Measurements from ENCODE around the gene VRK1.

Gene VRK1

GRCh38 chr14:96817750-96818666 is 20.8 kb downstream of the VRK1 start:
- Histone ChIP-seq H3K4me3 (ENCODE audit: low read depth in 1 of 2, low read length in 2 of 2) (no peak overlapping the region), H3K9ac (ENCODE audit: low read depth in 1 of 2, low read length in 2 of 2) (no peak overlapping the region), H3K4me1 (ENCODE audit: control insufficient read depth in 1 of 2, insufficient read depth in 2 of 2, low read length in 2 of 2) (no peaks in the 10 kb centered on the region), H3K27ac (ENCODE audit: low read depth, low read length) (no peak overlapping the region), H3K36me3 (ENCODE audit: control insufficient read depth in 1 of 2, insufficient read depth in 2 of 2, low read length in 2 of 2) (no peaks in the 10 kb centered on the region), H3K27me3 (ENCODE audit: control insufficient read depth in 1 of 2, insufficient read depth in 2 of 2, low read length in 2 of 2) (no peaks in the 10 kb centered on the region), H3K9me3 (ENCODE audit: control insufficient read depth in 1 of 2, low read length in 2 of 2) (no peaks in the 10 kb centered on the region)

DNA sequence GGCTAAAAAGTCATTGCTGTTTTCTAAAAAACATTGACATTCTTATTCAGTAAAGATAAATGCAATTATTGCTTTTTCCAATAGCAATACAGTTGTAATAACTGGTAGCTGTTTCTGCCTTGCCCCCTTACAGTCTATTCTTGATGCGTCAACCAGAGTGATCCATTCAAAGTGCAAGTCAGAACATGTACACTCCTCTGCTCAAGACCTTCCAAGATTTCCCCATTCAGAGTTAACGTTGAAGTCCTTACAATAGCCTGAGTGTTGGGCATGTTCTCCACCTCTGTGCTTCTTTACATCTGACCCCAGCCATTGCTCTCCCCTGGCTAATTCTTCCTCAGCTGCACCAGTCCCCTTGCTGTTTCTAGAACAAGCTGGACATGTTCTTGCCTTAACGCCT is 24.3 kb downstream of the VRK1 start:
- H3K4me3 ChIP-seq (ENCODE audit: low read depth in 1 of 2, low read length in 2 of 2): no peak overlapping the region
- H3K4me1 ChIP-seq (ENCODE audit: control insufficient read depth in 1 of 2, insufficient read depth in 2 of 2, low read length in 2 of 2): no peaks in the 10 kb centered on the region
- H3K27ac ChIP-seq (ENCODE audit: low read depth, low read length): no peak overlapping the region
- no peaks in the 10 kb centered on the region for H3K36me3 ChIP-seq (ENCODE audit: control insufficient read depth in 1 of 2, insufficient read depth in 2 of 2, low read length in 2 of 2)
- no peak overlapping the region for H3K9ac ChIP-seq (ENCODE audit: low read depth in 1 of 2, low read length in 2 of 2)
- H3K9me3 ChIP-seq (ENCODE audit: control insufficient read depth in 1 of 2, low read length in 2 of 2): peaks cover 0 to 2% of the 10 kb centered on the region in 2 donors
- H3K27me3 ChIP-seq (ENCODE audit: control insufficient read depth in 1 of 2, insufficient read depth in 2 of 2, low read length in 2 of 2): no peaks in the 10 kb centered on the region

GRCh38 chr14:96823652-96824051 is 26.5 kb downstream of the VRK1 start:
- H3K4me3 ChIP-seq (ENCODE audit: low read depth in 1 of 2, low read length in 2 of 2): no peak overlapping the region
- H3K9me3 ChIP-seq (ENCODE audit: control insufficient read depth in 1 of 2, low read length in 2 of 2): peaks cover 0 to 2% of the 10 kb centered on the region in 2 donors
- H3K27ac ChIP-seq (ENCODE audit: low read depth, low read length): no peak overlapping the region
- no peaks in the 10 kb centered on the region for H3K27me3 ChIP-seq (ENCODE audit: control insufficient read depth in 1 of 2, insufficient read depth in 2 of 2, low read length in 2 of 2)
- peaks cover 0 to 6% of the 10 kb centered on the region in 2 donors for H3K4me1 ChIP-seq (ENCODE audit: control insufficient read depth in 1 of 2, insufficient read depth in 2 of 2, low read length in 2 of 2)
- no peaks in the 10 kb centered on the region for H3K36me3 ChIP-seq (ENCODE audit: control insufficient read depth in 1 of 2, insufficient read depth in 2 of 2, low read length in 2 of 2)
- no peak overlapping the region for H3K9ac ChIP-seq (ENCODE audit: low read depth in 1 of 2, low read length in 2 of 2)

DNA sequence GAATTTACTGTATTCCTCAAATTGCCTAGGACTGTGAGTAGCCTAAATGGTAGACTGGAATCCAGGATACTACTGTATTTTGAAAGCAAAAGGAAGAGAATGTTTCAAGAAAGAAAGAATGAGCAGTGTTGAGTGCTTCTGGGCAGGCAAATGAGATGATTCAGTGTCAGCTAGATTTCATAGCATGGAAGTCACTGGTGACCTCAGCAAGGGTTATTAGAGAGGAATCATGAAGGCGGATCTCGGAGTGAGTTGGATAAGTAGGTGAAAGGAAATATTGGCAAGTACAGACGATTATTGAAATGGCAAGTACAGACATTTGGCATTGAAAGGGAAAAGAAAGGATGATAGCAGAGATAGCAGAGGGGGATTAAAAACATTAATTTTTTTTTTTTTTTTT is 27.1 kb downstream of the VRK1 start:
- no peak overlapping the region for H3K27ac ChIP-seq (ENCODE audit: low read depth, low read length)
- H3K4me3 ChIP-seq (ENCODE audit: low read depth in 1 of 2, low read length in 2 of 2): no peak overlapping the region
- H3K9ac ChIP-seq (ENCODE audit: low read depth in 1 of 2, low read length in 2 of 2): no peak overlapping the region

DNA sequence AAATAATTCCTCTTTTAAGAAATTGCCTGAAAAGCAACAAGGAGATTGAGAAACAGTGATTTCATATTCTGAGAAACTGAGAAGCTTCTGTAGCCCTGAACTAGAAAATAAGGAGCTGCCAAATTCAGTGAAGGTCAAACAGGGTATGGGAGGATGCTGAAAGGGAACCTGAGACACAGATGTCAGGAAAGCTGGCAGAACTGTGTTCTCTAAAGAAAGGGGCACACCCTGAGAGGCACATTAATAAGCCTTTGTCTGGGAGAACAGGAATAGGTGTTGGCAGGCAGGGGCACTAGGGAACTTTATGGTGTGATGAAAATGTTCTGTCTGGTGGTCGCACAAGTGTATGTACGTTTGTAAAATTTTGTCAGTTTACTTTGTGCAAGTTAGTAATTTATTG is 29.6 kb downstream of the VRK1 start:
- Histone ChIP-seq H3K36me3 (ENCODE audit: control insufficient read depth in 1 of 2, insufficient read depth in 2 of 2, low read length in 2 of 2) (no peaks in the 10 kb centered on the region), H3K4me3 (ENCODE audit: low read depth in 1 of 2, low read length in 2 of 2) (no peak overlapping the region), H3K27ac (ENCODE audit: low read depth, low read length) (no peak overlapping the region), H3K4me1 (ENCODE audit: control insufficient read depth in 1 of 2, insufficient read depth in 2 of 2, low read length in 2 of 2) (peaks cover 0 to 6% of the 10 kb centered on the region in 2 donors), H3K27me3 (ENCODE audit: control insufficient read depth in 1 of 2, insufficient read depth in 2 of 2, low read length in 2 of 2) (no peaks in the 10 kb centered on the region), H3K9ac (ENCODE audit: low read depth in 1 of 2, low read length in 2 of 2) (no peak overlapping the region), H3K9me3 (ENCODE audit: control insufficient read depth in 1 of 2, low read length in 2 of 2) (peaks cover 2 to 5% of the 10 kb centered on the region in 2 donors)

More for the DNA sequence above, 27.1 kb downstream of the VRK1 start:
- no peaks in the 10 kb centered on the region for H3K36me3 ChIP-seq (ENCODE audit: control insufficient read depth in 1 of 2, insufficient read depth in 2 of 2, low read length in 2 of 2)
- peaks cover 2% of the 10 kb centered on the region in 2 donors for H3K9me3 ChIP-seq (ENCODE audit: control insufficient read depth in 1 of 2, low read length in 2 of 2)
- no peaks in the 10 kb centered on the region for H3K27me3 ChIP-seq (ENCODE audit: control insufficient read depth in 1 of 2, insufficient read depth in 2 of 2, low read length in 2 of 2)
- H3K4me1 ChIP-seq (ENCODE audit: control insufficient read depth in 1 of 2, insufficient read depth in 2 of 2, low read length in 2 of 2): peaks cover 0 to 6% of the 10 kb centered on the region in 2 donors

DNA sequence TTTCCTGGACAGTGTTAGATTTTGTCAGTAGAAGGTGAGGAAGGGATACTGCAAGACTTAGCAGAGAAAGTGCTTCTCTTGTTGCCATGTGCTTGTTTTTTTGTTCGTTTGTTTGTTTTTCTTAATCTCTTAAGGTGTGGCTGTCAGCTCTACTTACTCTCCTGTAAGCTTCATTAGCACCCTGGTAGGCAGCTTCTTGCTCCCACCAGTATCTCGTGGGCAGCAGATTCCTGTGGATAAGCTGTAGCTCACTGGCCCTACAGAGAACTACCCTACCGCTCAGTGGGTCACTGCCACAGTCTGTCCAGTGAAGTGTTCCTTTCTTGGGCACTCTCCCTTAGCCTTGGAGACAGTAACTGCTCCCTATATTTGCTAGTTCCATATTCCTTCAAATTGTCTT is 30.1 kb downstream of the VRK1 start:
- H3K9me3 ChIP-seq (ENCODE audit: control insufficient read depth in 1 of 2, low read length in 2 of 2): peaks cover 2 to 5% of the 10 kb centered on the region in 2 donors
- no peak overlapping the region for H3K9ac ChIP-seq (ENCODE audit: low read depth in 1 of 2, low read length in 2 of 2)
- no peaks in the 10 kb centered on the region for H3K36me3 ChIP-seq (ENCODE audit: control insufficient read depth in 1 of 2, insufficient read depth in 2 of 2, low read length in 2 of 2)
- no peak overlapping the region for H3K4me3 ChIP-seq (ENCODE audit: low read depth in 1 of 2, low read length in 2 of 2)
- no peak overlapping the region for H3K27ac ChIP-seq (ENCODE audit: low read depth, low read length)
- peaks cover 0 to 6% of the 10 kb centered on the region in 2 donors for H3K4me1 ChIP-seq (ENCODE audit: control insufficient read depth in 1 of 2, insufficient read depth in 2 of 2, low read length in 2 of 2)
- no peaks in the 10 kb centered on the region for H3K27me3 ChIP-seq (ENCODE audit: control insufficient read depth in 1 of 2, insufficient read depth in 2 of 2, low read length in 2 of 2)

GRCh38 chr14:96829791-96830190 is 32.6 kb downstream of the VRK1 start:
- Histone ChIP-seq H3K9me3 (ENCODE audit: control insufficient read depth in 1 of 2, low read length in 2 of 2) (peaks cover 0 to 5% of the 10 kb centered on the region in 2 donors), H3K36me3 (ENCODE audit: control insufficient read depth in 1 of 2, insufficient read depth in 2 of 2, low read length in 2 of 2) (no peaks in the 10 kb centered on the region), H3K27ac (ENCODE audit: low read depth, low read length) (no peak overlapping the region), H3K4me3 (ENCODE audit: low read depth in 1 of 2, low read length in 2 of 2) (no peak overlapping the region), H3K4me1 (ENCODE audit: control insufficient read depth in 1 of 2, insufficient read depth in 2 of 2, low read length in 2 of 2) (peaks cover 0 to 6% of the 10 kb centered on the region in 2 donors), H3K9ac (ENCODE audit: low read depth in 1 of 2, low read length in 2 of 2) (no peak overlapping the region), H3K27me3 (ENCODE audit: control insufficient read depth in 1 of 2, insufficient read depth in 2 of 2, low read length in 2 of 2) (no peaks in the 10 kb centered on the region)

GRCh38 chr14:96830946-96831345 is 33.8 kb downstream of the VRK1 start:
- H3K4me1 ChIP-seq (ENCODE audit: control insufficient read depth in 1 of 2, insufficient read depth in 2 of 2, low read length in 2 of 2): peaks cover 0 to 6% of the 10 kb centered on the region in 2 donors
- H3K9ac ChIP-seq (ENCODE audit: low read depth in 1 of 2, low read length in 2 of 2): no peak overlapping the region

GRCh38 chr14:96832351-96832750 is 35.2 kb downstream of the VRK1 start:
- Histone ChIP-seq H3K27ac (ENCODE audit: low read depth, low read length) (no peak overlapping the region), H3K9ac (ENCODE audit: low read depth in 1 of 2, low read length in 2 of 2) (no peak overlapping the region), H3K36me3 (ENCODE audit: control insufficient read depth in 1 of 2, insufficient read depth in 2 of 2, low read length in 2 of 2) (peaks cover 0 to 5% of the 10 kb centered on the region in 2 donors), H3K9me3 (ENCODE audit: control insufficient read depth in 1 of 2, low read length in 2 of 2) (peaks cover 0 to 5% of the 10 kb centered on the region in 2 donors), H3K4me3 (ENCODE audit: low read depth in 1 of 2, low read length in 2 of 2) (no peak overlapping the region), H3K27me3 (ENCODE audit: control insufficient read depth in 1 of 2, insufficient read depth in 2 of 2, low read length in 2 of 2) (no peaks in the 10 kb centered on the region), H3K4me1 (ENCODE audit: control insufficient read depth in 1 of 2, insufficient read depth in 2 of 2, low read length in 2 of 2) (peaks cover 0 to under 1% of the 10 kb centered on the region in 2 donors)

More at GRCh38 chr14:96830946-96831345, 33.8 kb downstream of the VRK1 start:
- no peak overlapping the region for H3K4me3 ChIP-seq (ENCODE audit: low read depth in 1 of 2, low read length in 2 of 2)
- H3K27ac ChIP-seq (ENCODE audit: low read depth, low read length): no peak overlapping the region
- no peaks in the 10 kb centered on the region for H3K27me3 ChIP-seq (ENCODE audit: control insufficient read depth in 1 of 2, insufficient read depth in 2 of 2, low read length in 2 of 2)
- peaks cover 0 to 5% of the 10 kb centered on the region in 2 donors for H3K36me3 ChIP-seq (ENCODE audit: control insufficient read depth in 1 of 2, insufficient read depth in 2 of 2, low read length in 2 of 2)
- peaks cover 0 to 5% of the 10 kb centered on the region in 2 donors for H3K9me3 ChIP-seq (ENCODE audit: control insufficient read depth in 1 of 2, low read length in 2 of 2)

- Histone ChIP-seq H3K9ac (ENCODE audit: low read depth in 1 of 2, low read length in 2 of 2) (no peak overlapping the region), H3K4me1 (ENCODE audit: control insufficient read depth in 1 of 2, insufficient read depth in 2 of 2, low read length in 2 of 2) (no peaks in the 10 kb centered on the region), H3K9me3 (ENCODE audit: control insufficient read depth in 1 of 2, low read length in 2 of 2) (no peaks in the 10 kb centered on the region), H3K4me3 (ENCODE audit: low read depth in 1 of 2, low read length in 2 of 2) (no peak overlapping the region), H3K27me3 (ENCODE audit: control insufficient read depth in 1 of 2, insufficient read depth in 2 of 2, low read length in 2 of 2) (no peaks in the 10 kb centered on the region), H3K27ac (ENCODE audit: low read depth, low read length) (no peak overlapping the region), H3K36me3 (ENCODE audit: control insufficient read depth in 1 of 2, insufficient read depth in 2 of 2, low read length in 2 of 2) (peaks cover 0 to 5% of the 10 kb centered on the region in 2 donors)
Observed at GRCh38 chr14:96838449-96838848, 41.3 kb downstream of the VRK1 start.
